Hypothalamus (tissue), 51 donors: Measurements from ENCODE around the gene PHF12.

ENCODE experiments used
- DNase-seq, 51 donors: peaks; one replicate each; lab custom pipeline; 2025; lab: John Stamatoyannopoulos, UW

Gene PHF12

DNA sequence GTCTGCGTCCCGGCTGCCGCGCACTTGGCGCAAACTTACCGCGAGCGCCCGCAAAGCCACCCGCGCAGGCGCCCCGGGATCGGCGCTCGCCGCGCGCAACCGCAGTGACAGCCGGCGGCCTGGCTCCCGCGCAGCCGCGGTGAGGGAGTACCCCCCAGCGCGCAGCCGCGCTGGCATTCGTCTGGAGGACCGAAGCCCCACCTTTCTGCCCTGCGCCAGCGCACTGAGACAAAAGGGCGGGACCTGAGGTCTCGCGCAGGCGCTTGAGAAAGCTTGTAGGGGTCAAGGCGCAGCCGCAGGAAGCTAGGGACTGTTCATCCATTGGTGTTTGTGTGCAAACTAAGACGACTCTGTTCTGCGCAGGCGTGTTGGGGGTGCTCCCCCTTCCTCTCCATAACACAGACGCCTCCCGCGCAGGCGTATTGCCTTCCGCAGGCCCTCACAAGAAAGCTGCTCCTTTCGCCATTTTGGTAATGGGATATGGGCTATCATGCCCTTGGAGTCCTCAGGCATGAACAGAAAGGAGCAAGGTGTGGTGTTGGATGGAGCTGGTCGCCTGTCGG lies at the start of gene PHF12:
Gene PHF12 (minus strand): TSS at position 91 of the 563 bp plus-strand sequence. CDS start 558 bp downstream, outside the sequence.
- peak; percentile 92 to 100 (median 99) for DNase-seq

DNA sequence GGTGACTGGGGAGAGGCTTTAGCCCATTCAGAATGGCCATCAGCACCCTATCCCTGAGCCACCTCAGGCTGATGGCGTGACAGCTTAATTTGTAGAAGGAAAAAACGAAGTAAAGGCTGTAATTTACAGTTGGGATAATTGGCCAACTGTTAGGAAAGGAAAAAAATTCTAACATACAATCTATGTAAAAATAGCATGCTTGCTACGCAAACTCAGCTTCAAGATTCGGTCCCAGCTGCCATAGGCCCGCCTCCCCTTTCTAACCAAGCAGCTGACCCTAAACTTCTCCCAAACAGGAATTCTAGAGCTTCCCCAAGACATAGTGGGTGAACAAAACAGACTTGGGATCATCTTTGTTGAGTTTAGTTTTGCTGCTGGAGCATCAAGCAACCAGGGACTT lies 49.7 kb upstream of the PHF12 start:
- no peak for DNase-seq

DNA sequence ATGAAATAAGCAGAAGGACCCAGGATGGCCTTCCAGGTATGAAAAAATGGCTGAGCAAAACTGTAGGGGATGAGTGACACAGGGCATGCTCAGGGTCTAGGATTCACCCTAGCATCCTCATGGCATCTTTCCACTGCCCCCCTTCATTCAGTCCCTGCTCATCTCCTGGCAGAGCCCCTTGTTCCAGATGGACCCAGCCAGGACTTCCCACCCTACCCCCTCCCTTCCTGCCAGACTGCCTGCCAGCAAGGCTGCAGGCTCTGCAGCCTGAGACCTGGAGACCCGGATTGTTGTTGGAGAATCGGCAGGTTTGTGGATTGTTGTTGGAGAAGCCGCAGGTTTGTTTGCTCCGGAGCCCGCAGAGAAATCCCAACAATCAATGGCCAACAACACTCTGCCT lies 47.9 kb upstream of the PHF12 start:
- DNase-seq, result no peak

DNA sequence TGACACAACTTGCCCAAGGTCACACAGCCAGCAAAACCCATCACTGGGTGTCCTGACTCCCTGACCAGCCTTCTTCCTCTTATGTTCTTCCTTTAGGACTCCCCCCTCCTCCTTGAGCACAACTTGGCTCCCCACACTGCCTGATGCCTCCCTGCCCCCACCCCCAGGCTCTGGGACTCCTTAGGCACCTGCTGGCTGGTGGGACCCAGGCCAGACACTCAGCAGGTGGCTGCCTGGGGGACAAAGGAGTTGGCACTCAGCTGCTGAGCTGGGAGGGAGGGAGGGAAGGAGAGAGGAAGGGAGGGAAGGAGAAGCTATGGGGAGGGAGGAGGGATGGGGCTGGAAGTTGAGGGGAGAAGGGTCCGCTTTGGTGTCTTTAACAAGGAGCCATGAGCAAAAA lies 46.5 kb upstream of the PHF12 start:
- no peak for DNase-seq

DNA sequence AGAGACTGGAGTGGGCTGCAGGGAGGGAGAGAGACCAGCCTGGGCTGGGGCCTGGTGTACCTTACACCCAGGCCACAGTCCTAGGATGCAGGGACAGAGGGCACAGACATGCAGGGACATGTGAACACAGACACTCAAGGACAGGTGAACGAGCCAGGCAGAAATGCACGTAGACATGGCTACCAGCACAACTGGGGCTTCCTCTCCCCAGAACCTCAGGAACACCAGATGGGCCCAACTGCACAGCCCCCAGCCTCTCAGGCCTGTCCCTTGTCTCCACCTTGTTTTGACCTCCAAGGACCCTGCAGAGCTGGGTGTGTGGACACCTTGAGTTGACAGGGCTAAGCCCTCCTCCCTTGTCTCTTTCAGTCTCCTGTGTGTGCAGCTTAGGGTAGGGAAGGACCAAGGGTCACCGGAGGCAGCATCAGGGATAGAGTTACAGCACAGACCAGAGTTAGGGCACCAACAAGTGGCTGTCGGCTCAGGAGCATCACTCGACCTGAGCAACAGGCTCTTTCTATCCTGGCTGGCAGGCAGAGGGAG lies 45.3 kb upstream of the PHF12 start:
- no peak for DNase-seq

DNA sequence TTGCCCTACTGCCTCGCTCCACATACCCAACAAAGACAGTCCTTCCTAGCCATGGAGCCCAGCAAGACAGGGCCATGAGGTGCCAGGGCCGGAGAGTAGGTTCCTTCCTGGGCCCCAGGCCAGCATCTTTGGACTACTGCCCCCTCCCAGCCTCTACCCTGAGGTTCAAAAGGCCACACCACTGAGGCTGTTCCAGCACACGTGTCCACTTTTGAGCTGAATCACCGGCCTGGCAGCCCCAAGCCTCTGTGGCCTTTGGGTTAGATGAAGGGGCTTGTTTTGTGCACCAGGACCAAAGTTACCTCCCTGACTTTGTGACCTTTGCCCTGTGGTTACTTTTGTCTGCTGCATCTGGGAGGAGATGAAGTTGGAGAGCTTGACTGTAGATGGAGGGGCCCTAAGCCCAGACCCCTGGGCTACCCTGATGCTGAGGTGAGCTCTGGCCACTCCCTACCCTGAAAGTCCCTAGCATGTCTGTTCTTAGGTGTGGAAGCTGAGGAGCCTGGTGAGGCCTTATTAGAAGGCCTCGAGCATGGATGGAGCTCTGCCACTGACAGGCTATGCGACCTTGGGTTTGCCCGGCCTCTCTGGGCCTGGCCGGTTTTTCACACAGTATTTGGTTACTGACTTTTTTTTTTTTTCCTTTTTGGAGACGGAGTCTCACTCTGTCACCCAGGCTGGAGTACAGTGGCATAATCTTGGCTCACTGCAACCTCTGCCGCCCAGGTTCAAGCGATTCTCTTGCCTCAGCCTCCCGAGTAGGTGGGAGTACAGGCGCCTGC lies 42.5 kb upstream of the PHF12 start:
- DNase-seq, result no peak

DNA sequence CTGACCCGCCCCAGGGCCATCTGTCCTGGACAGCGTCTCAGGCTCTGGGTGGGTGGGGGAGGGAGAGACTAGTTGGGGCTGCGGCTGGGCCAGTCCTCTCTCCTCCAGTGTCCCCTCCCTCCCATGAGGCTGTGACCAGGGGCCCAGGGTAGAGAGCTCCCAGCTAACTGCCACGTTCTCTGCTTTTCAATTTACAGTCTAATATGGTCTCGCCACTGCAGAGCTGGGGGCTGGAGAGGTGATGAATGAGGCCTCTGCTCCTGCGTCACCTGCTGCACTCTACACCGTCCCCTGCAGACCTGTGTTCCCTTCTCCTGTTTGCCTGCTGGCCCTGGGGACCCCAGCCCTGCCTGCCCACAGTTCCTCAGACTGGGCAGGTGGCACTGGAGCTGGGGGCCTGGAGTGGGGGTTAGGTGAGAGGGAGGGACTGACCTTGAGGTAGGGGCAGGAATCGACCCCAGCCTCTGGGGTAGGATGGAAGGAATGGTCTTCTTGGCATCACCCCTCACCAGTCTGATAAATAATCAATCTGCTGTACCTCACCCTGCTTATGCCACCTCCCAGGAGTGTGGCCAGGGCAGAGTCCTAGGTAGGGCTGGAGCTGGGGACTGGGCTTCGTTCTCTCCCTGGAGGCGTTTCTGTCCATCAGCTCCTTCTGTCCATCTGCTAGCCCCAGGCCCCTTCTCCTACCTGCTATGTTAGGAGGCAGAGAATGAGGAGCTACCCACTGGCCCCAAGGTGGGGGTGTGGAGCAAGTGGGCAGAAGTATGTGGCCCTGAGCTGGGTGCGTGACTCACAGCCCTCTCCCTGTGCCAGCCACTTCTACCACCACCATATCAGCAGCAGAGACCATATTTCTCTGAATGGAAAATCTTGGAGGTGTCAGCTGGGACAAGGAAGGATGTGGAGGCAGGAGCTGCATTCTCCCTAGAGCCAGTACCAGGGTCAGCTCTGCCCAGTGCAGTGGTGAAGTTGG lies 41.6 kb upstream of the PHF12 start:
- DNase-seq, result no peak

DNA sequence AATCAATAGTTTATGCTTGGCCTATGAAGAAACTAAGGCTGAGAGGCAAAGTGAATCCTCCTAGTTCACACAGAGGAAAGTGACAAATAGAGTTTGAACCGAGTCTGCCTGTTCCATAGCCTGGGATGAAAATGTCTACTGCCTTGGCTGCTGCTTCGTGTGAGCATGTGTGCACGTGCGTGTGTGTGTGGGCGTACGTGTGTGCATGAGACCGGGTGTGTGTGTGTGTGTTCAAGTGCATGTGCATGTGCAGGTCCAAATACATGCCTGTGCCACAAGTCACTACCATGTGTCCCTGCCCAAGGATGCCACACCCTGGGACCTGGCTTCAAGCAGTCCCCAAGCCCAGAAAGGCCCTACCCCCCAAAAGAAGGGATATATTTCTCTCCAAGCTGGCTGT lies 40.9 kb upstream of the PHF12 start:
- DNase-seq, result no peak

DNA sequence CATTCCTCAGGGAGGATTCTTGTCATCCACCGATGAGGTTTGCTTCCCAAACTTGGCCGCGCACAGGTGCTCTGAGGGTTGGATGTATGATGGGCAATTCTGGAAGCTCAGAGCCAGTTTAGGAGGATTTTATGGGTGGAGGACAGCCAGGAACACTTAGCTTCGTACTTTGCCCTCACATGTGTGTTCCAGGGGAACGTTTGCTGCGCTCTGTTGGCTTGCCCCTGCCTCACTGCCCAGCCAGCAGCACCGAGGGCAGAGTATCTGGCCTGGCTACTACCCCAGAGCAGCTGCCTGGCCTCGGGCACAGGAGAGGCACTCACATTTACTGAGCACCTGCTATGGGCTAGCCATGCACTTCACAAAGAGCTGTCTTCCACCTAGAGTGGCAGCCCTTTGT lies 40.5 kb upstream of the PHF12 start:
- DNase-seq, result no peak

DNA sequence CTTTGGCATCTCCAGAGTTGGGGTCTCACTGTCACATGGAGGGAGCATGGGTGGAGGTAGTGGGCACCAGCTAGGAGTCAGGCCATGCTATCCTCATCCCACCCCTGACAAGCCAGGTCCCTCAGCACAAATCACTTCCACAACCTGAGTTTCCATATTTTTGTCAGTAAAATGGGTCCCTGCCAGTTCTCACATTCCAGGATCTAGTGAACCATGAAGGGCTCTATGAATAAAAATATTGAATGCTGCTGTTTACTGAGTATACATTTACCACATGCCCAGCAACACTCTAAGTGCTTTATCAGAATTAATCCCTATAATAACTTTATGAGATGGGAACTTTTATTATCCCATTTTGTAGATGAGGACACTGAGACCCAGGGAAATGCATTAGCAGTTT lies 37.7 kb upstream of the PHF12 start:
- DNase-seq, result no peak

DNA sequence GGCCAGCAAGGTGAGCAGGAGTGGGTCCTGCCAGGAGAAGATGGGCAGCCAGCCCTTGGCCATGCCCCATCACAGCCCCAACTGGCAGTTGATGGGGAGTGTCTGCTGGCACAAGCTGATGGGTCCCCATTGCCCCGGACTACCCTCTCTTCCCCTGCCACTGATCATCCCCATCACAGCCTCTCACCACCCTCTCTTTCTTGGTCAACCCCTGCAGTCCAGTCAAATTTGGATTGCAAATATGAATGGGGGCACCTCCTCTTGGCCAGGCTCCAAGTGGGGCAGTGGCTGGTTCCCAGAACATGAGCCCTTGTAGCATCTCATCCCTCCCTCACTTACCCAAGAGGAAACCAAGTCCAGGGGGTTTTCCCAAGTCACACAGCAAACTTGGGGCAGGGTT lies 37.2 kb upstream of the PHF12 start:
- no peak for DNase-seq

DNA sequence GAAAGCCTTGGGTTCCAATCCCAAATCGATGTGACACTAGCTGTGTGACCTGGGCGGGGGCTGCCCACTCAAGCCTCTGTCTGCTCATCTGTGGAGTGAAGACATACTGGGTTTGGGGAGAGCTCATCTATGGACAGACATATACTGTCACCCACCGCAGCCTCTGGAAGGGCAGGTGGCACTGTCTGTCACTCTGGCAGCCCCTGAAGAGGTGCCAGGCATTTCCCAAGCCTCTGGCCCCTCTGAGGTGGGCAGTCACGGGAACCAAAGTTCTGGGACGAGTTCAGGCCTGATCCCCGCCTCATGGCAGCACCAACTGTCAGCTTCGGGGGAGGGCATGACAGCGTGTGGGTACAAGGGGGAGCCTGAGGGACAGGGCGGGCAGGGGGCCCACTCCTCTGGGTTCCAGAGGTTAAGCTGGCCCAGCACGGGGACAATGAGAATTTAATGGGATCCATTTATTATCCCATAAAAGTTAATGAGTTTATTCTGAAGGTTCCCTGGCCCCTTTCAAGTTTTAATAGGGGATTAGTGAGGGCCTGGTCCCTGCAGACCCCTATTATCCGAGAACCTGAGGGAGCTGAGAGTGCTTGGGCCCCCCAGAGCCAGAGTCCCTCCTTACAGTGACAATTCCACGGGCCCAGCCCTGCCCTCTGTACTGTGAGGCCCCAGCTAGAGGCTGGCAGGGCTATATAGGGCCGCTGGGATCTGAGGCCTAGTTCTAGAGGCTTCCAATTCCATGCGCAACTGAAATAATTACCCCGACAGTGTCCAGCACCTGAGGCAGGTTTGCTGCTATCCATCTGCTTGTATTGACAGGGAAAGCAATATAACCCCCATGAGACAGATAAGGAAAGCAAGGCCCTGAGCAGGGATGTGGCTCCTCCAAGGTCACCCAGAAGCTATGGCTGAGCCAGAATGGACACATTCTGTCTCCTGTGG lies 35.7 kb upstream of the PHF12 start:
- no peak for DNase-seq

DNA sequence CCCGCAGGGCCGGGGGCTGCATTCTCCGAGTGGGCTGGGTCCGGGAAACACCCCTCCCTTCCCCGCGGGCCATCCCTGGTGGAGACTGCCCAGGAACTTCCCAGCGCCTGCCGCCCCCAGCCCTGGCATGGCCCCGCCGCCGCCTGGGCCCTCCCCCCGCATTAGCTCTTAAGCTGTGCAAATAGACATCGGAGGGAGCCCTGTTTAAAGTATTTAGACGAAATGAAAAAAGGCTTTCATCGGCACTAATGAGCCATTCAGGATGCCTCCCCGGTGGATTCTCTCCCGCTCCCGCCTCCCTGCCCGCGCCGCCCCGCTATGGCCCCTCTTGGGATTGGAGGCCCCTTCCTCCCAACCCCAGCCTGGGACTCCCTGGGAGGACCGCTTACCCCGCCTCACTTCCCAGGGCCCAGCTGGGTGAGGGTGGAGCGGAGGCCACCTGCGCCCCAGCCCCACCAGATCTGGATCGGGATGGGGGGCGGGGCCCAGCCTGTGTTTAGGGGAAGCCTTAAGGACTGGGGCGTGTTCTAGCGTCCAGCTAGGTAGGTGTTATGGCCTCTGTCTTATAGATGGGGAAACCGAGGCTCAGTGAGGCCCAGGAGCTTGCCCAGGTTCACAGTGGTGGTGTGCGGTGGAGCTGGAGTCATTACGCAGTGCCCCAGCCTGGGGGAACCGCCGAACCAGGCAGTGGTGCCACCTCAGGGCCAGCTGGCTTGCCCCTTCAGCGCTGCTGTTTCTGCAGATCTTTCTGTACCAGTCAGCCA lies 34.8 kb upstream of the PHF12 start:
- DNase-seq, result peak in 1 of 51 donors; percentile 16

DNA sequence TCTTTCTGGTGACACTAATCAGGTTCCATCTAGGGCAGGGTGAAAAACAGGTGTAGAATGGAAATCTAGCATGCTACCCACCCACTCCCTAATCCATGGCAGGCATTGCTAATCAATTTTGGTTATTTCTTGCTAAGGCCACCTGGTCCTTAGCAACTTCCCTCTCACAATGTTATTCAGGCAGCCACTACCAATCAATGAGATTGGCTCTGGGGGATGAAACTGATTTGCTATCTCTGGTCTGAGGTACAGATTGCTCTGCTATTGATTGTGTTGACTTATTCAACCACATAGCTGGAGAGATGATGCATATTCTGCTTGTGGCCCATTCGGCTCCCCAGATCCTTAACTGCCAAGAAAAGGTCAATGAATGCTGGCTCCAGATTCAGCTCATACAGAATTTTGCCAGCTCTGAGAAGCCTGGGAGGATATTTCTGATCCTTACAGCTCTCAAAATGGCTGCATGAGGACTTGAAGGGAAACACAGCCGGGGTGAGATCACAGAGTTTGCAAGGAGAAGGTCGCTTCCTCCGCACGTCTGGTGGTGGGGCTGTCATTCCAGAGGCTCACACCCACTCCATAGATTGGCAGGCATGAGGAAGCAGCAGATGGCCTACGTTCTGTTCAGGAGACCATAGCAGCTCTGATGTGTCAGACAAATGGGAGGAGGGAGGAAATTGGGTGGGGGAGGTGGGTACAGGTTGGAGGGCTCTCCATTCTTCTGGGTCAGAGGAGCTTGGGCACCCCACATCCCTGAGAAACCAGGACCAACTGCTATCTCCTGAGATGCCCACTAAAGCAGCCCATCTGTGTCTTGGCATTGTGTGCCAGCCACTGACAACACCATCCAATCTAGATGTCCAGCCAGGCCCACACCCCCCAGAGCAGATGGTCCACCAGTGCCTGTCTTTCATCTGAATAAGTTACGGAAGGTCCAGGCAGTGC lies 32.2 kb upstream of the PHF12 start:
- peak in 2 of 51 donors; percentile 23 to 49 for DNase-seq

DNA sequence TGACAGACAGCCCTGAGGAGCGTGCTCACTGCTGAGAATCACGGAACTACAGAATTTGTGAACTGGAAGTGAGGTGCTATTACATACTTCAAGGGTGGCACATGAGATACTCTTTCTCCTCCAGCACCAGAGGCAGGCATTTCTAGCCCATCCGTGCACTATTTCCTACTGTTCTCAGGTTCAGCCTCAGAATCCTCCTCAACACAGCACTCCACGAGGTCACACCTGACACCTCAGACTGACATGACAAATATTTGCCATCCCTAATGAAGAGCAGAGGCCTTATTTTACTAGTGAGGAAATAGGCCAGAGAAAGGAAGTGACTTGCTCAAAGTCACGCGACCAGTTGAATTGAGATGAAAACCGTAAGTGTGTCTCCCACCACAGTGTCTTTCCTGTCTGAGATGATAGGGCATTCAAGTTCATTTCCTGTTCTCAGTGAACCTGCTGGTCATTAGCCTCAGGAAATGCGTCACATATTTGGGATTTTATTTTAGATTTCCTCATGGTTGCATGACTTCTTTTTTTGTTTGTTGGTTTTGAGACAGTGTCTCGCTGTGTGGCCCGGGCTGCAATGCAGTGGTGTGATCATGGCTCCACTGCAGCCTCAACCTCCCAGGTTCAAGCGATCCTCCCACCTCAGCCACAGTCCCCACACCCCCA lies 30.9 kb upstream of the PHF12 start:
- DNase-seq, result no peak

DNA sequence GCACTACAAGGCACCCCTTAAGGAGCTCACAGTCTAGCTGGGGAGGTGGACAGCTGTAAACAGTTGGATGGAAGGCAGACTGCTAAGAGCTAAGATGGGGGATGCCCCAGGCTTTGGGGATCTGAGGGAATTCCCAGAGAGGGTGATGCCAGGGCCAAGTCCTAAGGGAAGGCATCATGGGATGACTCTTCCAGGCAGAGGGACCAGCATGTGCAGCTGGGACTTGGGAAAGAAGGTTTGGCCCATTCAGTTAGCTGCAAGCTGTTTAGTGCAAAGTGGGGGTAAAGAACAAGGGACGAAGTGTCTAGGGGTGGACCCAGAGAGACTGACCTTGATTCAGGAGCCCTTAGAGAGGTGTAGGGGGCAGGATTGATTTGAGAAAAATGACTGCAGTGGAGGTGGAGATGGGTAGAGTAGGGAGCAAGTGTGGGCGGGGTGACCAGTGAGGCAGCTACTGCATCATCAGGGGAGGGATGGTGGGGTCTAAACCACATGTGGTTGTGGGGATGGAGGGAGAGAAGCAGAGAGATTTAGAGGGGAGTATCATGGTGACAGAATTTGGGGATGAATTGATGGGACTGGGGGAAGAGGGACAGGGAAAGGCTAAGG lies 27.1 kb upstream of the PHF12 start:
- no peak for DNase-seq
